Activated gamma-delta T cell (primary cell): Measurements from ENCODE around the gene NFASC.

ENCODE experiments used
- DNase-seq: peaks from one replicate; lab custom pipeline; 2025; lab: John Stamatoyannopoulos, UW

Gene NFASC

GRCh38 chr1:204983136-204983535, 112.5 kb downstream of the NFASC start:
- no peak for DNase-seq

GRCh38 chr1:204983881-204984280, 113.2 kb downstream of the NFASC start:
- no peak for DNase-seq

GRCh38 chr1:204984499-204984898, 113.8 kb downstream of the NFASC start:
- DNase-seq = no peak

- no peak for DNase-seq
Observed at GRCh38 chr1:204986181-204986580, 115.5 kb downstream of the NFASC start.

- DNase-seq = no peak
Observed at GRCh38 chr1:204987689-204988088, 117.0 kb downstream of the NFASC start.

- DNase-seq = no peak
Observed at GRCh38 chr1:204988196-204988595, 117.5 kb downstream of the NFASC start.

- DNase-seq = no peak
Observed at GRCh38 chr1:204989266-204990058, 118.8 kb downstream of the NFASC start.

GRCh38 chr1:204990059-204990664, 119.5 kb downstream of the NFASC start:
- DNase-seq = no peak

- DNase-seq = no peak
Observed at GRCh38 chr1:204990721-204991341, 120.2 kb downstream of the NFASC start.

- no peak for DNase-seq
Observed at GRCh38 chr1:204991342-204991844, 120.7 kb downstream of the NFASC start.

- DNase-seq = no peak
Observed at GRCh38 chr1:204992201-204992997, 121.7 kb downstream of the NFASC start.

GRCh38 chr1:204992998-204993314, 122.3 kb downstream of the NFASC start:
- DNase-seq = no peak

- no peak for DNase-seq
Observed at GRCh38 chr1:204994086-204994862, 123.6 kb downstream of the NFASC start.

GRCh38 chr1:204996981-204997380, 126.3 kb downstream of the NFASC start:
- DNase-seq = no peak

- no peak for DNase-seq
Observed at GRCh38 chr1:204997591-204998355, 127.1 kb downstream of the NFASC start.

GRCh38 chr1:205001162-205001561, 130.5 kb downstream of the NFASC start:
- DNase-seq = no peak

GRCh38 chr1:205002705-205003104, 132.0 kb downstream of the NFASC start:
- DNase-seq = no peak

GRCh38 chr1:205003358-205004131, 132.9 kb downstream of the NFASC start:
- DNase-seq = no peak

GRCh38 chr1:205004351-205004750, 133.7 kb downstream of the NFASC start:
- DNase-seq = no peak

GRCh38 chr1:205008896-205009295, 138.2 kb downstream of the NFASC start:
- no peak for DNase-seq
